SU-DHL-6 (cell line): ENCODE data around the gene ZNF280D.
A peak's percentile ranks its signal among the peaks of the same experiment; 100 is the strongest.

ENCODE experiments used
- H2AFZ ChIP-seq: fragments of 200-600 bp; sonication (generic); 2 replicates; pipeline ENCODE4 v1.6.1; 2014; ENCODE audit warnings: low read depth, mild to moderate bottlenecking, moderate library complexity, mixed read lengths, antibody characterized with exemption, low read length; ENCODE audit not compliant: severe bottlenecking
- H3F3A ChIP-seq: fragments of 200-600 bp; shearing (Covaris generic); 2 replicates; pipeline ENCODE4 v1.6.0; 2016; ENCODE audit warnings: antibody characterized with exemption, mild to moderate bottlenecking; ENCODE audit not compliant: insufficient read depth
- H3K27ac ChIP-seq: fragments of 200-600 bp; sonication (generic); 2 replicates; pipeline ENCODE4 v1.5.1; 2016; ENCODE audit warnings: low read depth, mild to moderate bottlenecking, low read length, moderate library complexity, mixed read lengths
- H3K27me3 ChIP-seq: fragments of 200-600 bp; sonication (generic), shearing (Covaris generic); 2 replicates; pipeline ENCODE4 v1.6.0; 2014; ENCODE audit warnings: mild to moderate bottlenecking, low read length
- H3K36me3 ChIP-seq: fragments of 200-600 bp; sonication (generic); 2 replicates; pipeline ENCODE4 v1.6.1; 2014; ENCODE audit warnings: mild to moderate bottlenecking, low read length, mixed read lengths
- H3K4me2 ChIP-seq: fragments of 300-600, 200-600 bp; shearing (Covaris generic), sonication (generic); 2 replicates; pipeline ENCODE4 v1.6.0; 2014; ENCODE audit warnings: low read length, low read depth, mild to moderate bottlenecking; ENCODE audit not compliant: poor library complexity, severe bottlenecking
- H3K4me3 ChIP-seq: fragments of 200-600 bp; sonication (generic); 2 replicates; pipeline ENCODE4 v1.5.1; 2014; ENCODE audit warnings: antibody characterized with exemption, low read length, mild to moderate bottlenecking, mixed read lengths; ENCODE audit not compliant: insufficient read depth, poor library complexity, severe bottlenecking
- H3K79me2 ChIP-seq: fragments of 200-600 bp; sonication (generic); 2 replicates; pipeline ENCODE4 v1.6.1; 2014; ENCODE audit warnings: mild to moderate bottlenecking, low read length, moderate library complexity; ENCODE audit not compliant: insufficient read depth
- H3K9ac ChIP-seq: fragments of 200-600 bp; sonication (generic); 2 replicates; pipeline ENCODE4 v1.7.0; 2014; ENCODE audit warnings: mild to moderate bottlenecking, low read length
- H3K9me2 ChIP-seq: fragments of 200-600 bp; sonication (generic); replicated peaks from 2 replicates; pipeline ENCODE4 v1.6.1; 2014; ENCODE audit warnings: low read length; ENCODE audit not compliant: insufficient read depth
- H3K9me3 ChIP-seq: fragments of 200-600 bp; sonication (generic); 2 replicates; pipeline ENCODE4 v1.6.1; 2014; ENCODE audit warnings: low read length, mixed read lengths; ENCODE audit not compliant: insufficient read depth
- H4K20me1 ChIP-seq: fragments of 200-600 bp; sonication (generic); 2 replicates; pipeline ENCODE4 v1.6.1; 2014; ENCODE audit warnings: low read depth, mild to moderate bottlenecking, antibody characterized with exemption, low read length, moderate library complexity, mixed read lengths
- EZH2phosphoT487 ChIP-seq: fragments of 200-600 bp; sonication (generic), shearing (Covaris generic); conservative IDR thresholded peaks from 2 replicates; pipeline ENCODE4 v1.6.1; 2018; ENCODE audit warnings: mild to moderate bottlenecking, antibody characterized with exemption, low read length, moderate library complexity, mixed read lengths
- TF ChIP-seq, protein P1 (sequence below): fragments of 200-600 bp; sonication (generic); IDR thresholded peaks from one replicate; pipeline ENCODE4 v1.5.1; 2017; ENCODE audit warnings: antibody characterized with exemption, mild to moderate bottlenecking, low read length, moderate library complexity; ENCODE audit not compliant: insufficient read depth, poor library complexity, severe bottlenecking

ZNF280D gene

DNA sequence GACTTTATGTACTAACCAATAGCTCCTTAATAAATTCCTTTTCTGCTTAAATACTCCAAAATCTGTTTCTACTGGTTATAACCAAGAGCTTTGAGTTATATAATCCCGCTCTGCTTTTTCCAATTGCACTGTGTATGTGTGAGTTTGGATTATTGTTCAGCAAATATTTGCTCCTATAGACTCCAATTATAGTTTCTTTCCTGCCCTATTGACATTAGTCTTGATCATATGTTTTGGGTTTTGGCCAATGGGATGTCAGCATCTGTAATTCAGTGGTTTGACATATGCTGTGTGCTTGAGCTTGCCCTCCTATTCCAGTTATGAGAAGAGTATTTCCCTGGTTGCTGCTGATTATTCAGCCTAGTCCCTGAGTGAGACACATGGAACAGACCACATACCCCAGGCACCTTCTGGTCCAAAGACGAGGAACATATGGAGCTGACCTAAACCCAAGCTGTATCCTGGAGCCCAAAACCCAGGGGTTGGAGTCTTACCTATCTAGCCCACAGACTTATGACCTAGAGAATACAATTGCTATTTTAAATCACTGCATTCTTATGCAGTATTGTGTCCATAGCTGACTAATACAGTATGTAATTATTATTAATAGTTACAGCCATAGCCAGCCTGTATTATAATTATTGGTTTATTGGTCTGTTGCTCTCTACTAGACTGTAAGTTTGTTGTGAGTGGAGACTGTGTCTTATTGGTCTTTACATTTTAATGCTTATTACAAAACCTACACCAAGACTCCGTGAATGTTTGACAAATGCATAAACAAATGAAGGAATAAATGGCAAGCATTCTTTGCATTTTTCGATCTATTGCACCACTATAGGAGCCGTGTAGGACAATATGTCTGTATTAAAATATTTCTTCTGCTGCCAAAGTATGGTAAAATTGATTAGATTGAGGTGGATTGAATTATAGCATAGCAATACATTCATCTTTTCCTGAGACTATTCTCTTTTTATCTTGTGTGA, 11.7 kb upstream of the ZNF280D start:
- Histone ChIP-seq H3K4me2 (no peak overlapping the region), H3K27me3 (no peaks in the 10 kb centered on the region), H3K27ac (no peak overlapping the region), H3K9me3 (no peaks in the 10 kb centered on the region), H3K9ac (no peak overlapping the region), H3K4me3 (no peak overlapping the region), H3F3A (no peaks in the 10 kb centered on the region), H3K79me2 (no peaks in the 10 kb centered on the region), H3K36me3 (no peaks in the 10 kb centered on the region), H4K20me1 (no peaks in the 10 kb centered on the region), H3K9me2 (no peaks in the 10 kb centered on the region), H2AFZ (no peak overlapping the region)
- no peak for TF ChIP-seq EZH2phosphoT487
- TF ChIP-seq, protein P1, sequence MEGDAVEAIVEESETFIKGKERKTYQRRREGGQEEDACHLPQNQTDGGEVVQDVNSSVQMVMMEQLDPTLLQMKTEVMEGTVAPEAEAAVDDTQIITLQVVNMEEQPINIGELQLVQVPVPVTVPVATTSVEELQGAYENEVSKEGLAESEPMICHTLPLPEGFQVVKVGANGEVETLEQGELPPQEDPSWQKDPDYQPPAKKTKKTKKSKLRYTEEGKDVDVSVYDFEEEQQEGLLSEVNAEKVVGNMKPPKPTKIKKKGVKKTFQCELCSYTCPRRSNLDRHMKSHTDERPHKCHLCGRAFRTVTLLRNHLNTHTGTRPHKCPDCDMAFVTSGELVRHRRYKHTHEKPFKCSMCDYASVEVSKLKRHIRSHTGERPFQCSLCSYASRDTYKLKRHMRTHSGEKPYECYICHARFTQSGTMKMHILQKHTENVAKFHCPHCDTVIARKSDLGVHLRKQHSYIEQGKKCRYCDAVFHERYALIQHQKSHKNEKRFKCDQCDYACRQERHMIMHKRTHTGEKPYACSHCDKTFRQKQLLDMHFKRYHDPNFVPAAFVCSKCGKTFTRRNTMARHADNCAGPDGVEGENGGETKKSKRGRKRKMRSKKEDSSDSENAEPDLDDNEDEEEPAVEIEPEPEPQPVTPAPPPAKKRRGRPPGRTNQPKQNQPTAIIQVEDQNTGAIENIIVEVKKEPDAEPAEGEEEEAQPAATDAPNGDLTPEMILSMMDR, result no peak

DNA sequence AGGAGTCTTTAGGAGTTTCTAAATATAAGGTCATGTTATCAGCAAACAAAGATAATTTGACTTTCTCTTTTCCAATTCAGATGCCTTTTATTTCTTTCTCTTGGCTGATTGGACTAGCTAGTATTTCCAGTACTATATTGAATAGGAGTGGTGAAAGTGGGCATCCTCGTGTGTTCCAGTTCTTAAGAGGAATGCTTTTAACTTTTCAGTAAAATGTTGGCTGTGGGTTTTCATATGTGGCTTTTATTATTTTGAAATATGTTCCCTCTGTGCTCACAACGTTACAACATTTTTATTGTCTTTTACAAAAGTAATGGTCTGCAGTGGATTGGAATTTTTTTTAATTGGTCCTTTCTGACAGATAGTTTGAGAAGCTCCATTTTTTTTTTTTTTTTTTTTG, 8.2 kb upstream of the ZNF280D start:
- TF ChIP-seq EZH2phosphoT487, result no peak
- TF ChIP-seq, protein P1, result no peak
- H3K4me2 ChIP-seq, result no peak overlapping the region
- no peaks in the 10 kb centered on the region for H3K9me2 ChIP-seq
- no peaks in the 10 kb centered on the region for H4K20me1 ChIP-seq
- H3K36me3 ChIP-seq, result no peaks in the 10 kb centered on the region
- no peaks in the 10 kb centered on the region for H3K79me2 ChIP-seq
- H3F3A ChIP-seq, result no peaks in the 10 kb centered on the region
- H3K27ac ChIP-seq, result no peak overlapping the region
- H3K4me3 ChIP-seq, result no peak overlapping the region
- no peak overlapping the region for H2AFZ ChIP-seq
- H3K27me3 ChIP-seq, result no peaks in the 10 kb centered on the region
- no peak overlapping the region for H3K9ac ChIP-seq
- H3K9me3 ChIP-seq, result no peaks in the 10 kb centered on the region

DNA sequence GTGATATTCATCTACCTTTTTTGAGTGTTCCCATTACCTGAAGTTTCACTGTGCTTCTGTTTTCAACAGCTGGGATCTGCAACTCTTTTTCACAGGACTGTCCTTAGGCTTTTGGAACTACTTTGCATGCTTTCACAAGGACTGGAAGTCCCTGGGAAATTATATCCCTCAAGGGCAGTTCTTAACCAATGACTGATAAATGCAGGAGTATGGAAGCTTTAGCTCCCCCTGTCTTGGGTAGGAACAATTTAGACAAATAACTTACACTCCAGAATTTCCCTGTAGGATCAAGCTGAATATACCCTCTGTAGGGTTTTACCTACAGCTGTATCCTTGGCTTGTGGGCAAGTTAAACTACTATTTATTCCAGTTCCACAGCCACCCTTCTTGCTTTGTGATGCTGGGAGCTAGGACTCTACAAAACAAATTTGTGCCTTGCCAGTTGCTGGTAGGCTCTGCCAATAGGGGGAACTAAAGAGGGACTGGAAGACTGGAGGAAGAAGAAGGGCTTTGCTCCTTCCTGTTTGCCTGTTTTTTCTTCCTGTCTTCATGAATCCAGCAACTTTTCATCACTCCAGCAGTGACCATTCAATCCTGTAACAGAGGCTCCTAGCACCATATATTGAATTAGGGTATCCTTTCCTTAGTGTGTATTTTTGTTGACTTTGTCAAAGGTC, 6.8 kb upstream of the ZNF280D start:
- no peak overlapping the region for H3K4me2 ChIP-seq
- H3K27me3 ChIP-seq, result no peaks in the 10 kb centered on the region
- H3K9me3 ChIP-seq, result no peaks in the 10 kb centered on the region
- TF ChIP-seq, protein P1, result peak; percentile 17
- no peak for TF ChIP-seq EZH2phosphoT487
- no peak overlapping the region for H3K9ac ChIP-seq
- no peaks in the 10 kb centered on the region for H3K79me2 ChIP-seq
- H3K4me3 ChIP-seq, result no peak overlapping the region
- H3K27ac ChIP-seq, result no peak overlapping the region
- H4K20me1 ChIP-seq, result no peaks in the 10 kb centered on the region
- H3F3A ChIP-seq, result no peaks in the 10 kb centered on the region
- H3K9me2 ChIP-seq, result no peaks in the 10 kb centered on the region
- H2AFZ ChIP-seq, result peak overlapping the region; percentile 2
- no peaks in the 10 kb centered on the region for H3K36me3 ChIP-seq
